SH-SY5Y (cell line): Measurements from ENCODE around the gene ARHGEF6.

Source experiments
- GATA2 ChIP-seq: IDR thresholded peaks from 2 replicates; pipeline ENCODE4 v1.6.1; 2011; ENCODE audit warnings: mild to moderate bottlenecking, low read depth, low read length
- GATA3 ChIP-seq: IDR thresholded peaks from 2 replicates; pipeline ENCODE4 v1.6.1; 2011; ENCODE audit warnings: low read depth, mild to moderate bottlenecking, low read length, moderate library complexity

ARHGEF6 gene

GRCh38 chrX:136662976-136663375, 117.8 kb downstream of the ARHGEF6 start:
- TF ChIP-seq GATA2 = no peak
- no peak for TF ChIP-seq GATA3

- TF ChIP-seq GATA2 (no peak), GATA3 (no peak)
Measured at GRCh38 chrX:136662104-136662503, 118.6 kb downstream of the ARHGEF6 start.

GRCh38 chrX:136660896-136661295, 119.8 kb downstream of the ARHGEF6 start:
- TF ChIP-seq GATA2 (no peak), GATA3 (no peak)

- TF ChIP-seq GATA2 (no peak), GATA3 (no peak)
Measured at GRCh38 chrX:136659174-136659573, 121.6 kb downstream of the ARHGEF6 start.

GRCh38 chrX:136658151-136658550, 122.6 kb downstream of the ARHGEF6 start:
- TF ChIP-seq GATA2 = no peak

- TF ChIP-seq GATA2 (no peak), GATA3 (no peak)
Measured at GRCh38 chrX:136656361-136656964, 124.3 kb downstream of the ARHGEF6 start.

- TF ChIP-seq GATA3 (no peak), GATA2 (no peak)
Measured at GRCh38 chrX:136652822-136653723, 127.7 kb downstream of the ARHGEF6 start.

- no peak for TF ChIP-seq GATA3
- TF ChIP-seq GATA2 = no peak
Measured at GRCh38 chrX:136650811-136651210, 129.9 kb downstream of the ARHGEF6 start.

GRCh38 chrX:136647677-136648360, 132.9 kb downstream of the ARHGEF6 start, which contains the start of gene CD40LG:
TSS of gene CD40LG (plus strand) at chrX:136648158. CDS start at chrX:136648249, 91 bp downstream.
- no peak for TF ChIP-seq GATA3
- no peak for TF ChIP-seq GATA2

GRCh38 chrX:136646602-136647239, 134.0 kb downstream of the ARHGEF6 start:
- TF ChIP-seq GATA2 (no peak), GATA3 (no peak)

GRCh38 chrX:136643243-136643642, 137.5 kb downstream of the ARHGEF6 start:
- TF ChIP-seq GATA2 (no peak), GATA3 (no peak)

GRCh38 chrX:136639506-136640176, 141.1 kb downstream of the ARHGEF6 start:
- no peak for TF ChIP-seq GATA2
- TF ChIP-seq GATA3 = no peak

GRCh38 chrX:136636121-136636520, 144.6 kb downstream of the ARHGEF6 start:
- TF ChIP-seq GATA2 (no peak), GATA3 (no peak)
